Omental fat pad (tissue), 4 donors: ENCODE measurements around the gene DNAJB13. TPM values are rescaled to one million over a fixed set of nuclear protein-coding genes. Genes with fewer than 3 reads are reported as not detected.

Experiments used
- ATAC-seq: fragments of 150-250 bp; one replicate; pipeline ENCODE4 v1.9.1; 2016; ENCODE audit warnings: mild to moderate bottlenecking, moderate library complexity; ENCODE audit not compliant: low FRiP score
- DNase-seq: peaks from one replicate; pipeline ENCODE4 v3.0.0-alpha.2; 2019; ENCODE audit warnings: low spot score
- total RNA-seq, 4 donors: library from RNA; depleted of rRNA; stranded (reverse); fragments of >200 nt; gene quantifications; one replicate each; pipeline ENCODE4 v1.1.0, GENCODE V29; 2016
- TF ChIP-seq, protein P1 (sequence below), 3 donors: fragments of 450-650 bp; IDR thresholded peaks; one replicate each; pipeline ENCODE4 v1.5.1; 2016 to 2017; ENCODE audit warnings: antibody characterized with exemption in 3 of 3, mild to moderate bottlenecking in 3 of 3, moderate library complexity in 2 of 3

Gene DNAJB13, protein sequence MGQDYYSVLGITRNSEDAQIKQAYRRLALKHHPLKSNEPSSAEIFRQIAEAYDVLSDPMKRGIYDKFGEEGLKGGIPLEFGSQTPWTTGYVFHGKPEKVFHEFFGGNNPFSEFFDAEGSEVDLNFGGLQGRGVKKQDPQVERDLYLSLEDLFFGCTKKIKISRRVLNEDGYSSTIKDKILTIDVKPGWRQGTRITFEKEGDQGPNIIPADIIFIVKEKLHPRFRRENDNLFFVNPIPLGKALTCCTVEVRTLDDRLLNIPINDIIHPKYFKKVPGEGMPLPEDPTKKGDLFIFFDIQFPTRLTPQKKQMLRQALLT
- total RNA-seq: not detected

DNA sequence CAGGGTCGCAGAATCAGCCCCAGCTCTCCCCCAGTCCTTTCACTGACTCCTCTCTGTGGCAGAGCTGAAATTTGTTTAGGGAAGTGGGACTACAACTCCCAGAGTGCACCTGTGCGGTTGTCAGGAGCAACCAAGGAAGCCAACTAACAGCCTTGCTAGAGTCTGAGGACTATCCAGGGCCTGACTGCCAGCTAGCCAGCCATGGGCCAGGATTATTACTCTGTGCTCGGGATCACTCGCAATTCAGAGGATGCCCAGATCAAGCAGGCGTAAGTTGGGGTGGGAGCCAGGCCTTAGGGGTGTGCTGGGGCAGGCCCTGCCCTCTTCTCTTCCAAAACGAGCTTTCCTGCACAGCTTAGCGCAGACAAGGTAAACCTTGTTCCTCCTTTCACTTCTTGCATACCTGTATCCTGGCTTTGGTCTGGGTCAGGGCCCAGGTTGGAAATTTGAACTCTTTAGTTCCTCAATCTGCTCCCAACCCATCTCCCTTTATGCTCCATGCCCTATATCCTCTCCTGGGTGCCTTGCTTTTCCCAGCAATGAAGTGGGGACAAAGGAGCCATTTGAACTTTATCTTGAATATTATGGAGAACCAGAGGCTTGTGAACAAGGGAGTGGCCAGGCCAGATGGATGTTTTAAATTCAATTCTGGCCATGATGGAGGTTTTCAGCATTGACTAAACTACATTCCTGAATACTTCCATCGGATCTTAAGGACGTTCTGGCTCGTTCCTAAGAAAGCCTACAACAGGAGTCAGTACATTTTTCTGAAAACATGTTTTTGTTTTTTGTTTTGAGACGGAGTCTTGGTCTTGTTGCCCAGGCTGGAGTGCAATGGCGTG lies at the start of gene DNAJB13:
Gene DNAJB13 (plus strand): TSS at position 158 of the 842 bp plus-strand sequence. CDS start 44 bp downstream, at position 202.
- ATAC-seq (no peak), DNase-seq (no peak)
- TF ChIP-seq, protein P1, sequence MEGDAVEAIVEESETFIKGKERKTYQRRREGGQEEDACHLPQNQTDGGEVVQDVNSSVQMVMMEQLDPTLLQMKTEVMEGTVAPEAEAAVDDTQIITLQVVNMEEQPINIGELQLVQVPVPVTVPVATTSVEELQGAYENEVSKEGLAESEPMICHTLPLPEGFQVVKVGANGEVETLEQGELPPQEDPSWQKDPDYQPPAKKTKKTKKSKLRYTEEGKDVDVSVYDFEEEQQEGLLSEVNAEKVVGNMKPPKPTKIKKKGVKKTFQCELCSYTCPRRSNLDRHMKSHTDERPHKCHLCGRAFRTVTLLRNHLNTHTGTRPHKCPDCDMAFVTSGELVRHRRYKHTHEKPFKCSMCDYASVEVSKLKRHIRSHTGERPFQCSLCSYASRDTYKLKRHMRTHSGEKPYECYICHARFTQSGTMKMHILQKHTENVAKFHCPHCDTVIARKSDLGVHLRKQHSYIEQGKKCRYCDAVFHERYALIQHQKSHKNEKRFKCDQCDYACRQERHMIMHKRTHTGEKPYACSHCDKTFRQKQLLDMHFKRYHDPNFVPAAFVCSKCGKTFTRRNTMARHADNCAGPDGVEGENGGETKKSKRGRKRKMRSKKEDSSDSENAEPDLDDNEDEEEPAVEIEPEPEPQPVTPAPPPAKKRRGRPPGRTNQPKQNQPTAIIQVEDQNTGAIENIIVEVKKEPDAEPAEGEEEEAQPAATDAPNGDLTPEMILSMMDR (IDR thresholded peaks at IDR 0.05): no peak

DNA sequence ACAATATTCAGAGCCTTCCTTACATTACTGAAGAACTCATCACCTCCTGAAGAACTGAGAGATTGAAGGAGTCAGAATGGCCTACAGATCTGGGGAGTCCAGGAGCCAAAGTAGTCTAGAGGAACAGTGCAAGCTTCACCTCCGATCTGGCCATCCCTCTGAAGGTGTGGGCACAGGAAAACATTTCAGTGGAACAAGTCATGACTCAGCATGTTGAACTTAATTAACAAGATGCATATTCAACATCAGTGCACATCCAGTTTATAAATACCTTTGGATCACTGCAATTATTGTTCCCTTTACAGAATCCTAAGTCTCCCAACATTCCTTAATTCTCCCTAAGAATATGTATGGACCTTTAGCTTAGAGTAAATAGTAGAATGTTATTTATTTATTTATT lies 48.5 kb upstream of the DNAJB13 start:
- ATAC-seq: no peak
- TF ChIP-seq, protein P1 (IDR thresholded peaks at IDR 0.05): no peak

DNA sequence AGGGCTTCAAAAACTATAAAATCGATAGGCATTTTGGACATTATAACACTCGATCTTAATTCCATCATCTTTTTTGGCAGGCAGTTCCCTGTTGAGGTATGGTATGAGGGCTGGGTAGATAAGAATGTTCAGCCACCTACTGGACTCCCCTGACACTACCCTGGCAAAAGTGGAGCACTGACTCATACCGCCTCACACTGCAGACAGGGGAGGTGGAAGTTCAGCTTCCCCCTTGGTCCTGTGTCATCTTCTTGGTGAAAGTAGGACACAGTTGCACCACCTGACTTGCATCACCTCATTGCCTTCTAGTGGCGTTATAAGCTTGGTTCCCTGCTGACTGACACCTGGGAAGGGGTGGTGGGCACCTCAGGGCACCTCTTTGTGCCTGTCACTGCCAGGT lies 43.6 kb upstream of the DNAJB13 start:
- ATAC-seq (peak; percentile 68), DNase-seq (no peak)
- TF ChIP-seq, protein P1 (IDR thresholded peaks at IDR 0.05): no peak

More for the DNA sequence above, 48.5 kb upstream of the DNAJB13 start:
- DNase-seq: no peak

DNA sequence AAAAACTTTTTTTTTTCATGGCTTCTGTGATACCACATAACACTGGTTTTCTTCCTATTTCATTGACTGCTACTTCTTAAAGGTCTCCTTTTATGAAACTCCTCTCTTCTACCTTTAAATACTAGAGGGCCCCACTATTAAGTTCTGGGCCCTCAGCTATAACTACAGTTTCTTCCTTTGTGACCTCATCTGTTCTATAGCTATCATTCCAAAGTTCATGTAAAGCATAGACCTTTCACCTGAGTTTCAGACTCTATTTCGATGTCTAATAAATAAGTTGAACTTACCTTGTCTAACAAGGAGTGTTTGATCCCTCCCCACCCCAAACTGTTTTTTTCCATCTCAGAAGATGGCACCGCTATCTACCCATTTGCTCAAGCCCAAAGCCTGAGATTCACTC lies 38.8 kb upstream of the DNAJB13 start:
- ATAC-seq (no peak), DNase-seq (no peak)
- TF ChIP-seq, protein P1 (IDR thresholded peaks at IDR 0.05): no peak

DNA sequence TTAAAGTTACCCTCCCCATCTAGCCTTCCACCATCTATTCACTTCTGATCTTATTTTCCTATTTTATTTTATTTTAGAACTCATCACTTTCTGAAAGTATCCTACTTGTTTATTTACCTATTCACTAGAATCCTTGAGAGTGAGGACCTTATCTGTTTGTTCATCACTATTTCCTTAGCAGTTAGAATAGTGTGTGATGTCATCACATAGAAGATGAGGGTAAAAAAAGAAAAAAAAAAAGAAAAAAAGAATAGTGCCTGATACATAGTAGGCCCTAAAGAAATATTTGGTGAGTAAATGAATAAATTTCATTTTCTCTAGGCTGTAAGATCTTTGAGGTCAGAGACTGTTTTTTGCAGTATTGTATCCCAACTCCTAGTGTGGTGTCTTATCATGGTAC lies 37.4 kb upstream of the DNAJB13 start:
- DNase-seq (no peak), ATAC-seq (no peak)
- TF ChIP-seq, protein P1 (IDR thresholded peaks at IDR 0.05): no peak

DNA sequence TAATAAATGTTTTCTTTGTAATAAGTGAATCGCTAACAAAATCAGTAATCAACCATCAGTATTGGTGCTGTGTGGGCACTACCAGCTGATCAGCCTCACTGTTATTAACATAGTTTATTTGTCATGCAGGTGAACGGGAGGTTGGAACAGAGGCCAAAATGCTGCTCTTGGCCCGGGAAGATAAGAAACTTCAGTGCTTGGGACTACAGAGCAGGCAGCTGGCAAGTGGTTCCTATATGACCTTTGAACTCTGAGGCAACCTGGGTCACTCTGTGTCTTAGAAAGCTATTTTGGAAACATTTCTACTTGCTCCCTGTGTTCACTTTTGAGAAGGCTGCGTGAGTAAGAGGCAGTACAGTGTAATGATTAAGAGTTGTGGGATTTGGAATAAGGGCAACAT lies 36.5 kb upstream of the DNAJB13 start:
- TF ChIP-seq, protein P1 (IDR thresholded peaks at IDR 0.05): no peak
- ATAC-seq (no peak), DNase-seq (no peak)
